ENCODE results near the gene HOMEZ.
"Not testable (repeated sequence)": the region's sequence is repeated elsewhere in the genome, so short reads cannot be mapped to it uniquely, and the experiment has no call there.

HOMEZ gene

DNA sequence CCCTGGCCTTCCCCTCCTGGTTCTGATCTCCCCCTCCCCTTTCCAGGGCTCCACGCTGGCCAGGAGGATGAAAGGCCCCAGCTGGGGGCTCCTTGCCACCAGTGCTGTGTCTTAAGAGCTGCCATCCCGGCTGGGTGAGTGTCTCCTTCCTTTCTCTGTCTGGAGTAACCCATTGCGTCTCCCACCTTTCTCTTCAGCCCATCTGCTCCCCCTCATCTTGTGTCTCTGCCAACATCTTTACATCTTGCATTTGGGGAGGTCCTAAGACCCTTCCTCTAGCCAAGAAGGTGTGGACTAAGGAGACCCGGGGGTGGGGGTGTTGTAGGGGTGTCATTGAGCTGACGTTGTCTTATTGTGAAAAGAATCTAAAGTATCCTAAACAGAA, 21.2 kb upstream of the HOMEZ start:
- no peak for DNase-seq

DNA sequence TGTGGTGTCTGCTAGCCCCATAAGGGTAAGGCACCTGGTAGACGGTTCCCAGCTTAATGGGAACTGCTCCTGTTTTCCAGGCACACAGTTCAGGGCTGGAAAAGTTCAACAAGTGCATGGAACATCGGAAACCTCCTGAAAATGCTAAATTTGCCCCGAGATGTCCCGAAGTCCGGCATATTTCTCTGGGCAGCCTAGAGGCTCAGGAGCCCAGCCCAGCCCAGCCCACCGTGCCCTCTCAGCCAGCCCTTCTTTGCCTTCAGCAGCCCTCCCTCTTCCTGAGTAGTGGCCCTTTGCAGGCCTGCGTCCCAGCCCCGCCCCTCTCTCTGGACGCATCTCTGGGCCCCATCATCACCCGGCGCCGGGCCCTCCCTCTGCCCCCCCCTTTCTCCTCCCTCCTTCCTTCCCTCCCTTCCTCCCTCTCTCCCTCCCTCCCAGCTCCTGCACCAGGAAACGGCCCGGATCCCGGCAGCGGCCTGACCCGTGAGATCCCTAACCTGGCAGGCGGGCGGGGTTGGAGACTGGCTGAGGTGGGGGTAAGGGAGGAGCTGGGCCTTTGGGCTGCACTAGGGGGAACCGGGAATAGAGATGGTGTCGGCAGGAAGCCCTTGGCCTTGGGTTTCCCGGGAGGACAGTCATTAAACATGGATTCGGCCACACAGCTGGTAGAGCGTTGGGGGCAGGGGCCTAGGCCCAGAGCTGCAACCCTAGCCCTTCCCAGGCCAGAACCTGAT, 20.6 kb upstream of the HOMEZ start, which contains the start of gene BCL2L2:
BCL2L2 (plus strand) TSS at position 422 of the 734 bp plus-strand sequence. CDS start 935 bp downstream, outside the sequence.
- peak; percentile 77 to 80 for DNase-seq

DNA sequence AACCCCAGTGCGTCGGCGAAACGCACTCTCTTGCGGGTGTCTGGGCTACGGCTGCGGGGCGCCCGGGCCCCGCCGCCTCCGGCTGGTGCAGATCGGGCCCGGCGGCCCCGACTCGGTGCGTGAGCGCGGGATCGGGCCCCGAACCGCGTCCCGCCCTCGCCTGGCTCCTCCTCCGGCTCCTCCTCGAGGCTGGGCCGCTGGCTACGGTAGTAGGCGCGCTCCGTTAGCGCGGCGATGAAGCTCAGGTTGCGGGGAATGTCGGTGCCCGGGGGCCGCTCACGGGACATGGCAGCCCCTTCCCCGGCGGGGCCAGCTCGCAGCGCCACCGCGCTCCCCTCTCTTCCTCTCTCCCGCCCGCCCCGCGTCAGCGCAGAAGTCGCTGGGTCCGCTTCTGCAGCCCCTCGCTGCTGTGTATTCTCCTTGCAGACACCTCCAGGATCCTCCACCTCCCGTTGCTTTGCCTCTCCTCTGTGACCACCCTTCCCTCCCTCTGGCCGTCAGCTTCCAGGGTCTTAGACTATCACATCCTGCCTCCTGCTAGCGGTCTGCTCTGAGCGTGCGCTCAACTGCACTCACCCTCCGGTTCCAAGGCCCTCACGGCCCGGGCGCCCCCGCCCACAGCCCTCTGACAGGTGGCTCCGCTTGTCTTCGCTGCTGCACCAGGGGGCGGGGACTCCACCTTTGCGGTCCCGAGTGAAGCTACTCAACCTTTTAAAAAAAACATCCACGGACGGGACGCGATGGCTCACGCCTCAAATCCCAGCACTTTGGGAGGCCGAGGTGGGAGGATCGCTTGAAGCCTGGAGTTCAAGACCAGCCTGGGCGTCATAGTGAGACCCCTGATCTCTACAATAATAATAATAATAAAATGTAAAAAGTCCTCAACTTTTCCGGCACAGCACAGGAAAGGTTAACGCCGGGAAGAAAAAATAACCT, 16.6 kb upstream of the HOMEZ start, which contains the start of gene PPP1R3E:
PPP1R3E (minus strand) TSS at position 570 of the 936 bp plus-strand sequence; CDS start at position 287, 283 bp downstream.
- DNase-seq = peak; percentile 64 to 72

DNA sequence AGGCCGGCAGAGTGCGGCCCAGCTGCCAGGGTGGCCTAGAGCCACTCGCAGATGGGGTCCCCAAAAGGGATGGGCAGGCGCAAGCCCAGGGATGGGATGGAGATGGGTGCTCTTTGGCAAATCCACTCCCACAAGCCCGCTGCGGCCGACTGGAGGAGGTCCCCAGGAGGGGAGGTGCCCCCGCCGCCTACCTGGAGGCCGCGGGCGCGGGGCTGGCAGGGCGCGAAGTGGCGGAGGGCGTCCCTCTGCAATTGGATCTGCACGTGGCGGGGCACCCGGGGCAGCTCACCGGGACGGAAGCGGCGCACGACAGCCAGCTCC, 16.0 kb upstream of the HOMEZ start:
- no peak for DNase-seq

DNA sequence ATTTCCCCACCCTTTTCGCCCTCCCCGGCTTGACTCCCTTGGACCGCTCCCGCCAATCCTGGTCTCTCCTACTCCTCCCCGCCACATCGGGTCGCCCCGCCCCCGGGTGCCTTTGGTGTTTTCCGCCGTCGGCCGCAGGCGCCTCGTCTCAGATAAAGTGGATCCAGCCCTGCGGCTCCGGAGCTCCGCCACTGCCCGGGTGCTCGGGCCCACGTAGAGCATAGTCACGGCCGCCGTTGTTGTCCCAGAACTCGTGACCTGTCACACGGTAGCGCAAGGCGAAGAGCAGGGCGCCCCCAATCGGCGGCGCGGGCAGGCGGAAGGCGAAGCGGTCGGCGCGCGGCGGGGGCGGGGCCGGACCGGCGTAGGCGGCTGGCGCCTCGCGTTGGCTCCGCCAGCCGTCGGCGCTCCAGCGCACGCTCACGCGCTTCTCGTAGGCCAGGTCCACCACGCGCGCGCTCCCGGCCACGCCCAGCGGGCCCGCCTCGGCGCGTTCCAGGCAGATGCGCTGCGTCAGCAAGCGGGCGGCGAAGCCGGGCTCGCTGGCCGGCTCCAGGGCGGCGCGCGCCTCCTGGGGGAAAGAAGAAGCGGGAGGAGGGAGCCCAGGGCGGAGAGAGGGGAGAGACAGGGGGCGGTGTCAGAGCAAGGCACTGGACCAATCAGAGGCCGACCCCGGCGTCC, 15.5 kb upstream of the HOMEZ start:
- peak; percentile 97 to 100 for DNase-seq

DNA sequence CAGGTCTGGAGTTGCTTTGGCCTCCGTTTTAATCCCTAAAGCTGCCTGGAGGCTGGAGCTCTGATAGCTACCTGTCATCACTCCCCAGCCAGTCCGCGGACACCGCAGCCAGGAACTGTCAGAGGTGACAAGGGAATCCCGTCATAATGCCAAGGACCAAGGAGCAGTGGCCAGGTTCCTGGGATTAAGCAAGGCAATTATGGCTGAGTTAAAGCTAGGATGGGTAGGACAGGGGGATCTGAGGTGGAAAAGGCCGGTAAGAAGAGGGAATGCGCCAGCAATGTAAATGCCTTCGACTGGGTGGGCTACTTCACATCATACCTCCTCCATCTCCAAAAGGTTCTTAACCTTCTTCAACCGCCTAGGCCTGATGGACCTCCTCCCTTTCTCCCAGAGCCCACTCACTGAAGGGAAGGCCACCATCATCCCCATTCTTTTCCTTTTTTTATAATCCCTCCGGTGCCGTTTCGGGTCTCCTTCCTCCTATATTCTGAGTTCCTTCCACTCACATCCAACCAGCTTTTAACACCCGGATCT, 14.8 kb upstream of the HOMEZ start:
- DNase-seq = peak in 1 of 2 experiments; percentile 26

DNA sequence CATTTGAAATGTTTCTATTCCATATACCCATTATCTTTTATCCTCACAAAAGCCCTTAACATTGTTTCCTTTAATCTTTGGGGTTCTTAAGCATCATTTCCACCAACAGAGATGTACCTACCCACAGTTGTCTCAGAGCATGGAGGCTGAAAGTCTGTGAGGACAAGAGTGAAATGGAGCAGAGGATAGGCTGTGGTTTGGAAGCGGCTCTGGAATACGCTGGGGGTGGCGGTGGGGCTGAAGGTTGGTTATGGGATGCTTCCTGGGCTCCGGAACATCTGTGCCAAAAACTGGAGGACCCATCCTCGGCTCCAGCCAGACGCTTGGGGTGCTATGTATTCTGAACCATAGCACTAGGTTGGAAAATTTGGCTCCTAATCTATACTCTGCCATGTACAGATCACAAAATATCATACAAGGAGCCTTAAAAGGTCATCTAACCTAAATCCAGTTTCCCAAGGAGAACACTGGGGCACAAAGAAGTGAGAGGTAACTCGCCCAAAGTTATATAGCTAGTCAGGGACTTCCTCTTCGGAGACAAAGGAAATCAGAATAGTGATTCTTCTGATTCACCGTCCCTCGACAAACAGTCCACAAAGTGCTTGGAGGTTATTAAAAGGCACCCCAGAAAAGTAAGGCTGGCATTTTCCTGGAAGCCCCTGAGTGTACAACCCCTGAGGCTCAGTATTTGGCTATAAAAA, 14.2 kb upstream of the HOMEZ start:
- DNase-seq = no peak

DNA sequence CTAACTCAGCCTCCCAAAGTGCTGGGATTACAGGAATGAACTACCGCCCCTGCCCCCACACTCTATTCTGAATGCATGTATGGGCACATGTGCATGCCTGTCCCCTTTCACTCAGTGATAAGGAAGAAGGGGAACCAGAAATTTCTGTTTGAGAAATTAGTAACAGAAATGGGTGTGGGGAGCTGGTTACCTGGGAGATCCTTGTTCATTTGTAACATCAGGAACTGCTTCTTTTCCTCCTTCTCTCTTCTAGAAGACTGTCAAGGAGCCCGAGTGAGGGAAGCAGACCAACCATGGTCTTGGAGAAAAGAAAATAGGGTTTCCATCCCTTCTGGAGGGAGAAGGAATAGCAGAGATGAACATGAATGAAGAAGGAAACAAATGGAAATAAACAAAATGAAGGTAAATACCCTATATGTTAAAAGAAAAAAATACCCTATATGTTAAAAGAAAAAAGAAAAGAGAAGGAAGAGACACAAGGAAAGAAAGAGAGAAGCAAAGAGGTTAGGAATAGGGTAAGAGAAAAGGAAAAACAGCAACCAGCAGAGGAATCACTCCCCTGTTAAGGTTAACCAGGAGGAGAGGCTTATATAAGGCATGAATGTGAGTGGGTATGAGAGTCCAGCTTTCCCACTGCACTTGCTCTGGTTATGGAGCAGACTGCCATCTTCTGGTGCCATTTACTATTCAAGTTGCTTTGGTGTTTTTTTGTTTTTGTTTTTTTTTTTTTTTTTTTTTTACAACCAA, 13.5 kb upstream of the HOMEZ start:
- peak in 1 of 2 experiments; percentile 43 for DNase-seq

DNA sequence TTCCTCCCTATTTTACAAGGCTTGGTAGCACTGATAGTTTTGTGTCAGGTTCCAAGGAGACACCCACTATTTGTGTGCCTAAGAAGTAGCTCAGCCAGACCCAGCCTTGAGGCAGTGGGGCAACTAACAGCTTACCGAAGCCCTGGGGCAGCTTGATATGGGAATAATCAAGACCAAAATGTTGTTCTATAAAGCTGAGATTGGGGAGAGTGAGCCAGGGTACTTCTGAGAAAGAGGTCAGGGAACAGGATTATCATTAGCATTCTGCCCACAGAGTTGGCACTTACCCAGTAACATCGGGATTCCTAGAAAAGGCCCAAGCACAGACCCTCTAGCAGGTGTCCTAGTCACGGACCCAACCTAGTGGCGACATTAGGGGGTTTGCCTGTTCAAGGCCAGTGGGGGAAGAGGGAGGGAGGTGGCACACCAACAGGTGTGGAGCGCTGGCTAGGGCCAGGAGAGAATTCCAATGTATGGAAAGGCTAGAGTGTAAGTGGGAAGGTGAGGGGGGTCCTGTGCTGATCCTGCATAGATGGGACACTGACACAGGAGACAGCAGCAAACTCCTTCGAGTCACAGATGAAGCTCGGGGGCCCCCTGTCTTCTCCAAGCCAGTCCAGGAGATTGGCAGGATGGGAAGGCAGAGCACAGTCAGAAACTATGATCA, 11.8 kb upstream of the HOMEZ start:
- no peak for DNase-seq

DNA sequence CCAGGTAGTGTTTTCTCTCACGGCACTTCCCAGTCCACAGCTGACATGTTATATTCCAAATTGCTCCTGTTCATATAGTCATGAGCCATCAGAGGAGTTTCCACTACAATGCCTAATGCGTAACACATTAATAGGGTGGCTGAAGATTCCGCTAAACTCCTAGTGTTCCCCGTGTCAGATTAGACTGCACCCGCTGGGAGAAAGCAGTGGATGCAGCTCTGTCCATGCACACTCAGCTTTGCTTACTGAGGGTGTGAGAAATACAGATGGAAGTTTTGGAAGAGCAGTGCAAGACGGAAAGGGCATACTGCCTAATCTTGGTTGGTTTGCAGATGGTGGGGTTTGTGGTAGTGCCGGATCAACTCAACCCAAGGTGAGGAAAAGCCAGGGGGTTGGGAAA, 11.2 kb upstream of the HOMEZ start:
- DNase-seq = no peak

DNA sequence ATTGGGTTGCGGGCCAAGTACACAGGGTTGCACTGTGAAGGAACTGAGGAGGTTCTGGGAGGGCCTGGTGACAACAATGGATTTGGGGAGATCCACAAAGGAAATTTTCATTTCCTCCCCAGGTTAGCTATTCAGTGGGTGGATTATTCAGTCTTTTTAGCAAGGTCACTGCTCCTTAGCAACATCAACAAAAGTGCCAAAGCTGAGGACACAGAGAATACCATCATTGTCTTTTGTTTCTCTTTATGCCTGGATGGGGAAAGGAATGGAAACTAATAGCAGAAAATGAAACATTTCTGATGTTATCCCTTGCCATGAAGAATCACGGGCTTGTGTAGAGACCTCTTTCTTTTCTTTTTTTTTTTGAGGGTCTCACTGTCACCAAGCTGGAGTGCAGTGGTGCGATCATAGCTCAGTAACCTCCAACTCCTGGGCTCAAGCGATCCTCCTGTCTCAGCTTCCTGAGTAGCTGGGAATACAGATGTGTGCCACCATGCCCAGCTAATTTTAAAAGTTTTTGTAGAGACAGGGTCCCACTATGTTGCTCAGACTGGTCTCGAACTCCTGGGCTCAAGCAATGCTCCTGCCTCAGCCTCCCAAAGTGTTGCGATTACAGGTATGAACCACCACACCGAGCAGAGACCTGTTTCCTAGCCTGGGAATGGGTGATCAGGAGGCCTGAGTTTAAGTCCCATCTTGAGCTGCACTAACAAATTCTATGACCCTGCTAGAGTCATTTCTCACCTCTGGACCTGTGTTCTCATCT, 10.3 kb upstream of the HOMEZ start:
- DNase-seq = no peak

DNA sequence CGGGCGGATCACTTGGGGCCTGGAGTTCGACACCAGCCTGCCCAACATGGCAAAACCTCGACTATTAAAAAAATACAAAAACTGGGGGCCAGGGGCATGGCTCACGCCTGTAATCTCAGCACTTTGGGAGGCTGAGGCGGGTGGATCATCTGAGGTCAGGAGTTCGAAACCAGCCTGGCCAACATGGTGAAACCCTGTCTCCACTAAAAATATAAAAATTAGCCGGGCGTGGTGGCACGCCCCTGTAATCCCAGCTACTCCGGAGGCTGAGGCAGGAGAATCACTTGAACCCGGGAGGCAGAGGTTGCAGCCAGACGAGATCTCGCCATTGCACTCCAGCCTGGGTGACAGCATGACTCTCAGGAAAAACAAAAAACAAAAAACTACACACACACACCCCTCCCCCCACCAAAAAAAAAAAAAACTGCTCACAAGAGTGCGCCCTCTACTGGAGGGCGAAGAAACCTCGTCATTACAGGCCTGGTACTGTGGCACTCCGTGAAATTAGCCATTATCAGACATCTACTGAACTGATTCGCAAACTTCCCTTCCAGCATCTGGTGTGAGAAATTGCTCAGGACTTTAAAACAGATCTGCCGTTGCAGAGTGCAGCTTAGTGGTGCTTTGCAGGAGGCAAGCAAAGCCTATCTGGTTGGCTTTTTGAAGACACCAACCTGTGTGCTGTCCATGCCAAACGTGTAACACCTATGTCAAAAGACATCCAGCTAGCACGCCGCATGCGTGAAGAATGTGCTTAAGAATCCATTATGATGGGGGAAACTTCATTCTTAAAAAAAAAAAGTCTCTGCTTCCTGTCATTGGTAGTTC, 9.0 kb upstream of the HOMEZ start:
- DNase-seq = peak; percentile 48 to 66

DNA sequence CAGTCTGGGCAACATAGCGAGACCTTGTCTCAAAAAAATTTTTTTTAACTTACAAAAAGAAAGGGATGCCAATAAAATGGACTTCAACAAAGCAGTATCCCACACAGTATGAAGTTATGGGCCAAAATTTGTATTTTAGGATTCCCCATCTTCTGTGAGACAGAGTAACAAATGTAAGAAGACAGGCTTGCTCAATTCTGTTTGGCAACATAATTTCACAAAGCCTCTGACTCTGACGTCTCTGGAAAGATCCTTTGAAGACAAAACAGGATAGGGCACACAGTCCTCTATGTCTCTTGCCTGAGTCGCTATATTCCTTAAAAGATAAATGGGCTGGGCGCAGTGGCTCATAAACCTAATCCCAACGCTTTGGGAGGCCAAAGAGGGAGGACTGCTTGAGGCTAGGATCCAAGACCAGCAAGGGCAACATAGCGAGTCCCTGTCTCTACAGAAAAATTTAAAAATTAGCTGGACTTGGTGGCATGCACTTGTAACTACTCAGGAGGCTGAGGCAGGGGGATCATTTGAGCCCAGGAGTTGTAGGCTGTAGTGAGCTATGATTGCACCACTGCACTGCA, 1.1 kb upstream of the HOMEZ start:
- DNase-seq = no peak

DNA sequence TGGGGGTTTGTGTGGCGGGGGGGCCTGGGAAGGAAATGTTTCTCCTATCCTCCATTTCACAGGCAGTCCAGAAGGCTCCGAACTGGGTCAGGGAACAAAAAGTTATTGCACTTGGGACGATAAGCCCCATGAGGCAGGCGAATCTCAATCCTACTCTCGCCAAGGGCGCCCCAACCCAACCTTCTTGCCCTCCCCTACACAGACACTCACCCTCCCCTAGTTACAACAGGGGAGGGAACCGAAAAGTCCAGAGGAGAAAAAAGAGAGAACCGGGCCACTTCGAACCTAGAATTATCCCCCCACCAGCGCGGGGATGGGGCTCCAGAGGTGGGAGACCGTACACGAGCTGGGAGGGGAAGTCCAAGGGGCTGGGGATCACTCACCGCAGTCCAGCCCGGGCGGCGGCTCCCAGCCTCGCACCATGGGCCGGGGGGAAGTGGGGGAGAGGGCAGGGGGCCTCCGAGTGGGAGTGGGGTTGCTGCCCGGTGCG, 357 bp downstream of the HOMEZ start:
- no peak for DNase-seq

DNA sequence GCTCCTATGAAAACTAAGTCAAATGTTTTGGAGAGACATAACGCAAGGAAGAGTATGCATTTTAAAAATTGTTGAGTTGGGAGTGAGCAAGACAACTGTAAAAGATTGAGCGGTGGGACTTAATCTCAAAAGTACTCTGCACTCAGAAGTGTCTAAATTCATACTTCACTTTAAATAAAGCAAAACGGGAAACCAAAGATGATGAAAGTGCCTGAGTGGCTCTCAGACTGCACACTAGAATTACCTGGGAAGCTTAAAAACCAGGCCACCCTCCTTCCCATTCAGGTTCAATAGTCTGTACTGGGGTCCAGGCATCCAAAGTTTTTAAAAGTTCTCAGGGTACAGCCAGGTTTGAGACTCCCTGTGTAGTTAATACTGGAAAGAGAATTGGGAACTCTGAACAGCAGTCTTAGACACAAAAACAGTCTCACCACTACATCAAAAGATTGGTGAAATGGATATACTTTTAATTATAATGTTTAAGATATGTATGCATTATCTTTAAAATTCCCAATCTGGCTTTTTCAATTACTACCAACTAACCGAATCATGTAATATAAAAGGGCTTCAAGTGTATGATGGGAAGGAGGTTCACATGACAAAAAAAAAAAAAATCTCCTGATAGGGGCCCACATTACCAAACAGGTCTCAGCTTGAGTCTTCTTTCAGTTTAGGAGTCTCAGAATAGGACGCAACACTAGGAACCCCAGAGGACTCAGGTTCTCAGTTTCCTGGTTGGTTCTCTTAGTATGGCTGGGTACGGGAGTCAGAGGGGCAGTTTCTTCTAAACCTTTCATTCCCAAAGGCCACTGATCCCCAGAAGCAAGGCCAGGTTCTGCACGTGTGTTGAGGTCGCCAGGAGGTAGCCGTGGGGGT, 1.0 kb downstream of the HOMEZ start:
- DNase-seq = no peak

DNA sequence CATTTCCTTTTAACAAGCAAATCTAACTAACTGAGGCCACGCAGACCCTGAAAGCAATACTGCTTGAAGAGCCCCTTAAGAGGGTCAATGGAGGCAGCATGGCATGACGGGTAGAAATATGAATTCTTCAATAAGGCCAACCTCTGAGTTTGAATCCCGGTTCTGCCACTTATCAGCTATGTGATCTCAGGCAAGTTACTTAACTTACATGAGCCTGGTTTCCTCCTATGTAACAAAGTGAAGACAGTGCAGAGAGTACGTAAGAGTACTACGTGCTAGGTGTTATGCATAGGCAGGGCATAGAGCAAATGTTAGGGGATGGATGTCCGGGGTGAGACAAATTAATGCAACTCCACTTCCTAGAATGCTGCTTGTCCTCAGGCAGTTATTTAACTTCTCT, 4.7 kb downstream of the HOMEZ start:
- DNase-seq = no peak

DNA sequence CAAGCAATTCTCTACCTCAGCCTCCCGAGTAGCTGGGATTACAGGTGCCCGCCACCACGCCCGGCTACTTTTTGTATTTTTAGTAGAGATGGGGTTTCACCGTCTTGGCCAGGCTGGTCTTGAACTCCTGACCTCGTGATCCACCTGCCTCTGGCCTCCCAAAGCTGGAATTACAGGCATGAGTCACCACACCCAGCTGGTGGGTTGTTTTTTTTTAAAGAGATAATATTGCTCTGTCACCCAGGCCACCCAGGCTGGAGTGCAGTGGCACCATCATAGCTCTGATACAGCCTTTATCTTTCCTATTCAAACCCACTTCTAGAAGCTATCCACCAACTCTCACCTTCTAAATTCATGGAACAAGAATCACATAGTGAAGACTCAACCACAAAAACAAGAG, 8.0 kb downstream of the HOMEZ start:
- DNase-seq = not testable (repeated sequence)

DNA sequence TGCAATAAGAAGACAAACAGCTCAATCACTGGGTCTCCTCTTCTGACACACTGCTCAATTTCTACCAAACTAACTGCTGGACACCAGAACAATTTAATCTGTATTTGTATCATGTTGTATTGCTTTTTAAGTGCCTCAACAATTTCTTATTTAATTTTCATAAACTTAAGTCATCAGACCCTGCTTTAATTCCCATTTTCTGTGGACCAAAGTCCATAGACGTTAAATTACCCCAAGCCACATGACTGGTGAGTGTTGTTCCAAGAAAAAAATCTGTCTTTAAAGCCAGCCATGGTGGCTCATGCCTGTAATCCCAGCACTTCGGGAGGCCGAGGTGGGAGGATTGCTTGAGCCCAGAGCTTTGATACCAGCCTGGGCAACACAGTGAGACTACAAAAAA, 8.7 kb downstream of the HOMEZ start:
- no peak for DNase-seq

All from NCI-H446 (cell line).